Osteoblast (primary cell): ENCODE data around the gene ELAVL1. TPM values are rescaled to one million over a fixed set of nuclear protein-coding genes. Genes with fewer than 3 reads are reported as not detected.

Experiments
- DNase-seq: peaks from one replicate; pipeline ENCODE4 v3.0.0; 2011; ENCODE audit warnings: low spot score, mixed read lengths; ENCODE audit not compliant: insufficient read length; ENCODE audit errors: missing footprints
- H2AFZ ChIP-seq: 2 replicates; pipeline ENCODE4 v1.6.0; 2011; ENCODE audit warnings: mild to moderate bottlenecking, low read length
- H3K27ac ChIP-seq: 2 replicates; pipeline ENCODE4 v1.5.1; 2011; ENCODE audit warnings: mild to moderate bottlenecking, low read depth, low read length, moderate library complexity
- H3K27me3 ChIP-seq: 2 replicates; pipeline ENCODE4 v1.6.0; 2012; ENCODE audit warnings: mild to moderate bottlenecking, control low read depth, inconsistent platforms, low read length, moderate library complexity; ENCODE audit not compliant: insufficient read depth
- H3K36me3 ChIP-seq: 2 replicates; pipeline ENCODE4 v1.5.1; 2011; ENCODE audit warnings: mild to moderate bottlenecking, low read length, control low read depth, moderate library complexity; ENCODE audit not compliant: insufficient read depth
- H3K4me1 ChIP-seq: 2 replicates; pipeline ENCODE4 v1.5.1; 2011; ENCODE audit warnings: mild to moderate bottlenecking, low read length, control low read depth, moderate library complexity; ENCODE audit not compliant: insufficient read depth
- H3K4me2 ChIP-seq: 2 replicates; pipeline ENCODE4 v1.6.0; 2011; ENCODE audit warnings: mild to moderate bottlenecking, low read length; ENCODE audit not compliant: insufficient read depth
- H3K4me3 ChIP-seq: fragments of 200-600 bp; sonication (generic); 3 replicates; pipeline ENCODE4 v1.5.1; 2012; ENCODE audit warnings: mild to moderate bottlenecking, low read length, inconsistent platforms; ENCODE audit not compliant: insufficient read depth
- H3K79me2 ChIP-seq: 2 replicates; pipeline ENCODE4 v1.6.0; 2012; ENCODE audit warnings: mild to moderate bottlenecking, low read length, control low read depth, inconsistent platforms; ENCODE audit not compliant: insufficient read depth
- H3K9me3 ChIP-seq: 2 replicates; pipeline ENCODE4 v1.5.1; 2011; ENCODE audit warnings: low read depth, low read length, control low read depth
- H4K20me1 ChIP-seq: 2 replicates; pipeline ENCODE4 v1.6.0; 2012; ENCODE audit warnings: mild to moderate bottlenecking, low read length, control low read depth; ENCODE audit not compliant: insufficient read depth
- CTCF ChIP-seq: IDR thresholded peaks from 2 replicates; pipeline ENCODE4 v1.5.1; 2011; ENCODE audit warnings: mild to moderate bottlenecking, low read depth, low read length, moderate library complexity; ENCODE audit errors: extremely low read depth
- total RNA-seq: library from RNA; depleted of rRNA; stranded (reverse); fragments of >200 nt; gene quantifications from 2 replicates; pipeline ENCODE4 v1.2.3, GENCODE V29; 2012

ELAVL1 gene
- total RNA-seq, 1 donor: 25.7 TPM

GRCh38 chr19:8001995-8002849 is 3.2 kb downstream of the ELAVL1 start:
- H3K27me3 ChIP-seq: no peaks in the 10 kb centered on the region
- peak overlapping the region; percentile 51 for H2AFZ ChIP-seq
- H3K27ac ChIP-seq: peak overlapping the region; percentile 73
- peak overlapping the region; percentile 60 for H3K4me3 ChIP-seq
- H3K79me2 ChIP-seq: peaks cover 83% of the 10 kb centered on the region
- H3K36me3 ChIP-seq: no peaks in the 10 kb centered on the region
- H3K4me1 ChIP-seq: peaks cover 43% of the 10 kb centered on the region
- no peaks in the 10 kb centered on the region for H3K9me3 ChIP-seq
- peaks cover 68% of the 10 kb centered on the region for H4K20me1 ChIP-seq
- DNase-seq: peak; percentile 98
- peak overlapping the region; percentile 79 for H3K4me2 ChIP-seq
- TF ChIP-seq CTCF: peak; percentile 95

GRCh38 chr19:8001651-8001994 is 3.8 kb downstream of the ELAVL1 start:
- Histone ChIP-seq H3K27ac (peak overlapping the region; percentile 73), H4K20me1 (peaks cover 74% of the 10 kb centered on the region), H3K36me3 (no peaks in the 10 kb centered on the region), H2AFZ (no peak overlapping the region), H3K4me2 (peak overlapping the region; percentile 79), H3K4me1 (peaks cover 43% of the 10 kb centered on the region), H3K4me3 (peak overlapping the region; percentile 60), H3K27me3 (no peaks in the 10 kb centered on the region), H3K79me2 (peaks cover 89% of the 10 kb centered on the region), H3K9me3 (no peaks in the 10 kb centered on the region)
- no peak for TF ChIP-seq CTCF
- DNase-seq: no peak

GRCh38 chr19:8000298-8001038 is 5.0 kb downstream of the ELAVL1 start:
- Histone ChIP-seq H3K36me3 (no peaks in the 10 kb centered on the region), H3K27ac (no peak overlapping the region), H3K27me3 (no peaks in the 10 kb centered on the region), H3K4me2 (no peak overlapping the region), H2AFZ (no peak overlapping the region), H3K4me3 (no peak overlapping the region), H3K79me2 (peaks cover 93% of the 10 kb centered on the region), H3K9me3 (no peaks in the 10 kb centered on the region), H4K20me1 (peaks cover 83% of the 10 kb centered on the region), H3K4me1 (peaks cover 38% of the 10 kb centered on the region)
- no peak for DNase-seq
- no peak for TF ChIP-seq CTCF

GRCh38 chr19:7999376-7999775 is 6.1 kb downstream of the ELAVL1 start:
- H4K20me1 ChIP-seq: peaks cover 89% of the 10 kb centered on the region
- no peak overlapping the region for H3K4me2 ChIP-seq
- no peak overlapping the region for H3K4me3 ChIP-seq
- no peak overlapping the region for H2AFZ ChIP-seq
- peaks cover 34% of the 10 kb centered on the region for H3K4me1 ChIP-seq
- no peaks in the 10 kb centered on the region for H3K9me3 ChIP-seq
- no peak for DNase-seq
- no peak for TF ChIP-seq CTCF
- no peak overlapping the region for H3K27ac ChIP-seq
- no peaks in the 10 kb centered on the region for H3K36me3 ChIP-seq
- peaks cover 98% of the 10 kb centered on the region for H3K79me2 ChIP-seq
- H3K27me3 ChIP-seq: no peaks in the 10 kb centered on the region
